ENCODE data around the gene STARD3. TPM values are rescaled to one million over a fixed set of nuclear protein-coding genes. Genes with fewer than 3 reads are reported as not detected.
A peak's percentile ranks its signal among the peaks of the same experiment; 100 is the strongest.

The STARD3 gene
- total RNA-seq, 2 experiments from 2014 or later: 70.5 to 75.7 TPM

DNA sequence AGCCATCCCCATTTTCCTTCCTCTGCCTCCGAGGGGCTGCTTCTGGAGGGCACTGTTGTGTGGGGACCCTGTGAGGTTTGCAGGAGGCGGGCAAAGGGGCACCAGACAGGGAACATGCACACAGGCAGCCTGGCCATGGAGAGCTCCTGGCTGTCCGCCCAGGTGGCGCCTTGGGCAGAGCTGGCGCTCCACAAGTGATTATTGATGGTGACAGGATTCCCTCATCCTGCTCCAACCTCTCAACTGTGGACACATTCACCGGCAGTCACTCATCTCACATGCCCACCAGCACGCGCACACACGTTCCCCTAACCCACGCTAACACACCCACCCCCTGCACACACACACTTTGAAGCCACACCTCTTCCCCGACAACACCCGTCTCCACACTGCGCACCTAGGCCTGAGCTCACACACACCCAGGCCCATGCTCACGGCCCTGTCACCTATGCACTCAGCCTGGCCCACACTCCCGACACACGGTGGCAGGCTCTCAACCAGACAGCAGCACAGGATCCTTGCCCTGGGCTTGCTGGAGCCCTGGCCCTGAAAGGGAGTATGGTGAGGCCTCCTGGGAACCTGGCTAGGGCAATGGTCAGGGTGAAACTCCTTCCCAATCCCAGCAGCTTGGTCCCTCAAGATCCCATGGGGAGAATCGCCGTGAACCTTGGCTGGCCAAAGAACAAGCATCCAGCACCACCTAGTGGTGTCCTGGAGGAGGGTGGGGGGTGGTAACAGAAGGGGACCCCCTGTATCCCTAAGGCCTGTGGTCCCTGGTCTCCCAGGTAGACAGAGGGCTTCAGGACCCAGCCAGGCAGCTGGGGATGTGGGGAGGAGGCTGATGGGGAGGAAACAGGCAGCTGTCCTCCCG is 34.9 kb downstream of the STARD3 start:
- no peaks in the 10 kb centered on the region for H3K9me3 Mint-ChIP-seq (ENCODE audit: low read depth)
- DNase-seq (no peak), ATAC-seq (no peak)
- CTCF ChIA-PET: interaction anchor here (1.0 to 16.7 kb wide), 12 partner anchors 10 to 80 kb away, joined by 3 to 227 read pairs (median 4); partner anchors contain the start of genes MIEN1 and PPP1R1B
- no peak overlapping the region for H3K27ac Mint-ChIP-seq
- H3K4me1 Mint-ChIP-seq: peaks cover 28% of the 10 kb centered on the region
- no peak overlapping the region for H3K4me3 Mint-ChIP-seq
- H3K27me3 Mint-ChIP-seq: peaks cover 21% of the 10 kb centered on the region
- H3K36me3 Mint-ChIP-seq: no peaks in the 10 kb centered on the region

DNA sequence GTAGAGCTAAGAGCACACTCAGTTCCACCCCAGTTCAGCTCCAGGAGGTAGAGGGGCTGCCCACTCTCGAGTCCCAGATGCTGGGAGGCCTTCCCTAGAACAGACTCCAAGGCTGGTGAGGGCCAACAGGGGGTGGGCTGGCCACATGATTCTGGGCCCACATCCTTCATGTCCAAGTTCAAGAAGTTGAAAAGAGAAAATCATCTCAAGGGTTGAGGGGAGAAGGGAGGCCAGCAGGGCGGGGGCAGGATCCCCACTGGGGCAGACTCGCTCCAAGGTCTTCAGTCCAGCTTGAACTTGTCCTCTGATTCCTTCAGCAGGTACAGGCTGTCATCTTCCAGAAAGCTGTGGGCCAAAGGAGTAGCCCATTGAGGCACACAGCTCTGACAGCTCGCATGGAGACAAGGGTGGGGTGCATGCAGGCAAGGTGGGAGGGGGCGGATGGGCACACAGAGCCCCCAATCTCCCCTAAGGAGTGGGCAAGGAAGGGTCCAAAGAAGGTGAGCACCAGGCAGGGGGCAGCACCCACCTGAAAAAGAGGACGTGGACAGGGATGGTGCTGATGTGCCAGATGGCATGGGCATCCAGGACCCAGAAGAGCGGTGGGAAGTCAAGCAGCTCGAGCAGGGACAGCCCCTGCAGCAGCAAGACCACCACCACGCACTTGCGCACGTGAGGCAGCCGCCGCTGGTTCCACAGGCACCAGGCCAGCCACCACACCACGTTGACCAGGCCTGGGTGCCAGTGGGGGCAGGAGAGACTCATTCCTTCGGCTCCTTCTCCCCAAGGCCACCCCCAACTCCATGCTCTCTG is 35.8 kb downstream of the STARD3 start:
- H3K36me3 Mint-ChIP-seq: no peaks in the 10 kb centered on the region
- H3K27ac Mint-ChIP-seq: no peak overlapping the region
- no peaks in the 10 kb centered on the region for H3K9me3 Mint-ChIP-seq (ENCODE audit: low read depth)
- ATAC-seq (no peak), DNase-seq (no peak)
- H3K4me3 Mint-ChIP-seq: no peak overlapping the region
- H3K4me1 Mint-ChIP-seq: peaks cover 33% of the 10 kb centered on the region
- peaks cover 18% of the 10 kb centered on the region for H3K27me3 Mint-ChIP-seq
- CTCF ChIA-PET: interaction anchor here (1.0 to 16.7 kb wide), 8 partner anchors 9 to 79 kb away, joined by 3 to 227 read pairs (median 4); partner anchors contain the start of genes MIEN1 and PPP1R1B

DNA sequence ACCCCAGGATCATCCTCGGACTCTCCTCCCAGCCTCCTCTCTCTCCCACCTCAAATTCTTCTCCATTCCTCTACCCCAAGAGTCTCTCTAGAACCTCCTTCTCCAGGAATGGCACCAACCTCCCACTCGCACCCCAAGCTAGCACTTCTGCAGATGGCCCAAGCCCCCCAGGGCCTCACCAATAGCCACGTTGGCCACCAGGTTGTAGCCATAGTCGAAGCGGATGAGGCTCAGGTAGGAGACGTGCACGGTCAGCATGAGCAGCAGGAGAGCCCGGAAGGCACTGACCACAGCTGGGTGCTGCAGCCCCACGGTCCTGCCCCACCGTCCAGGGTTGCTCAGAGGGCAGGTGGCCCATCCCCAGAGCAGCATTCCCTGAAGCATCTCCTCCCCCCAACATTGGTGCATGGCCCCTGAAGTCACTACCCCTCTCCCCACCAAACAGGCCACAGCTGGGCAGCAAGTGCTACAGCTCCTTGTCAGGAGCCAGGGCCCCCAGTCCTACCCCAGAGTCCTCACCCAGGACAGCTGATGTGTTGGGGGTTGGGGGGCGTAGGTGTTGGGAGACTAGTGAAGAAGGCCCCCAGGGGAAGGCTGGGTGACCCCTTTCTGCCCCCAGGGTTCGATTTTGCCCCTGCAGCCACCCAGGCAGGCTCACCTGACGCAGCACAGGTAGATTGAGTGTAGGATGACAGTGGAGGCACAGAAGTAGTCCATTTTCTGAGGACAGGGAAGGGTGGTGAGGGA is 36.6 kb downstream of the STARD3 start:
- Mint-ChIP-seq H3K4me1 (peaks cover 33% of the 10 kb centered on the region), H3K27me3 (peaks cover 13% of the 10 kb centered on the region), H3K36me3 (no peaks in the 10 kb centered on the region), H3K27ac (no peak overlapping the region), H3K4me3 (no peak overlapping the region), H3K9me3 (ENCODE audit: low read depth) (no peaks in the 10 kb centered on the region)
- CTCF ChIA-PET: interaction anchor here (1.1 to 16.7 kb wide), 3 partner anchors 19 to 57 kb away, joined by 3 to 227 read pairs (median 98); partner anchors contain the start of genes MIEN1 and PPP1R1B
- DNase-seq (no peak), ATAC-seq (no peak)

DNA sequence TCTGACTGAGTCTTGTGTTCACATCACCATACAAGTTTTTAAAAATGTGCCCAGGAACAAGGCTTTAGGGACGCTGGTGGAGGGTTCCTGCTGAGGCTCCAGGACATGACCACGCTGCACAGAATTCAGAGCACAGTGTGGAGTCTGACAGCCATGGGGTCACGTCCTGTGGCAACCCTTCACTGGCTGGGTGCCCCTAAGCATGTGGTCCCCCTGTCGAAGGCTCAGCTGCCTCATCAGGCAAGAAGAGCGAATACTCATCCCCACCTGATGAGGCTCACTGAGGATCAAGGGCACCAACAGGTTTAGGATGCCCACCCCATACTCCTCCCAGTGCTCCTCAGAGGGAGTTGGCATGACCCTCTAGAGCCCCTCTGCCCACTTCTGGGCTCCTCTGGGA is 37.2 kb downstream of the STARD3 start:
- ATAC-seq (no peak), DNase-seq (no peak)
- no peak overlapping the region for H3K27ac Mint-ChIP-seq
- CTCF ChIA-PET: interaction anchor here (1.1 to 16.7 kb wide), 4 partner anchors 20 to 56 kb away, joined by 3 to 227 read pairs (median 55); partner anchors contain the start of genes MIEN1 and PPP1R1B
- no peaks in the 10 kb centered on the region for H3K9me3 Mint-ChIP-seq (ENCODE audit: low read depth)
- H3K36me3 Mint-ChIP-seq: no peaks in the 10 kb centered on the region
- H3K4me3 Mint-ChIP-seq: no peak overlapping the region
- peaks cover 8% of the 10 kb centered on the region for H3K27me3 Mint-ChIP-seq
- H3K4me1 Mint-ChIP-seq: peaks cover 37% of the 10 kb centered on the region

DNA sequence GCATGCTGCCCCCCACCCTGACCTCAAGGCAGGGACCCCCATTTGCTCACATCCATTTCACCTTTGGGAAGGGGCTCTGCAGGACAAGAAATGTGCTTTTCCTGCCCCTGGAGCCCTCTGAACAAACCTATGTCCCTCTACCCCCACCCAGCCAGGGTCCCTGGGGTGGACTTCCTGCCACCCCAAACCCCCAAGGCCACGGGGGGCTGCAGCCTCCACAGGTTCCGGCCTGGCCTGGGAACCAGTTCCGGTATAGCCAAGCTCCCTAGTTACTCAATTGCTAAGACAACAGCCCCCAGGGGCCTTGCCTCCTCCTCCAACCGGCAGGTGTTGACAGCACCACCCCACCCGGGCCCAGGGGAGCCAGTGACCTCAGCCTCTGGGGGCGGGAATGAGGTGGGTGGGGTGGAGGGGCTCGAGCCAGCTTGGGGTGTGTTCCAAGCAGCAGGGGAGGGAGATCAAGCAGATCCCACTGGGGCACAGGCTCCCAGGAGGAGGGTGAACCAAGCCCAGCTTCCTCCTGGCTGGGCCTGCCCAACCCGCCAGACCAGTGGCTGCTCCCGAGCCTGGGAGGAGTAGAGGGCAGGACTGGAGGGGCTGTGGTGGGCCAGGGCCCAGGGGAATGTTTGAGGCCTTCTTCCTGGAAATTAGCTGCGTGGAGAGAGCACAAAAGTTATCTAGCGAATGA is 37.9 kb downstream of the STARD3 start:
- CTCF ChIA-PET: interaction anchor here (0.6 to 16.7 kb wide), 6 partner anchors 21 to 836 kb away, joined by 3 to 227 read pairs (median 8); partner anchors contain the start of genes IKZF3, MIEN1 and PPP1R1B

DNA sequence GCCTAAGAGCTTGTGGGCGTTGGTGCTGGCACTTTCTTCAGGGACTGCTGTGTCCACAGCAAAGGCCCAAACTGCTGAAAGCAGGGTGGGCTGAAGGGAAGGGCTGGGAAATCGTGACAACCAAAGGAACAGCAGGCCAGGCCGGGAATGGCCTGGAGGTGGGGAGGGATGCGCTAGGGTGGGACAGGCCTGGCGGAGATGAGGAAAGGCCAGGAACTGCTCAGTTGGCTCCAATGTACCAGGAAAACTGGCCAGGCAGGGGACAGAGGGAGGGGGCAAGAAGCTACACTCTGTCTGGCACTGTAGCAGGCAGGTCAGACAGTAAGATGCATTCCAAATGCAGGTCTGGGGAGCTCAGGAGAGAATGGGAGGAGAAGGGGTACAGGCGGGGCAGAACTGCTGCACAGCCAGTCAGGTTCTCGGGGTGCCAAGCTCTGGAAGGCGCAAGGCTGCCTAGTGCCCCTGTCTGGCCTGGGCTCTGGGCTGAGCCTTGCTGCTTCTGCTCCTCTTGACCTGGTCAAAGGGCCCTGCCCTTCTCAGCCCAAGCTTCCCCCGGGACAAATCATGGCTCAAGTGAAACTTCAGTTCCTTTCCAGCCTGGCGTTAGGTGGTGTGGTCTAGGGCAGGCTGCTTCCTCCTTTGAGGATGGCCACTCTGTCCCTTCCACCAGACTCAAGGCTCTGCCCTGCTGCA is 38.6 kb downstream of the STARD3 start:
- CTCF ChIA-PET: interaction anchor here (1.0 to 16.7 kb wide), 7 partner anchors 12 to 188 kb away, joined by 3 to 227 read pairs (median 8); partner anchors contain the start of genes IKZF3, MIEN1, PGAP3 and PPP1R1B
- ATAC-seq: no peak
- H3K27ac Mint-ChIP-seq: peak overlapping the region; percentile 79
- no peaks in the 10 kb centered on the region for H3K9me3 Mint-ChIP-seq (ENCODE audit: low read depth)
- H3K4me1 Mint-ChIP-seq: peaks cover 50% of the 10 kb centered on the region
- H3K4me3 Mint-ChIP-seq: no peak overlapping the region
- peaks cover 5% of the 10 kb centered on the region for H3K27me3 Mint-ChIP-seq
- no peak for DNase-seq
- H3K36me3 Mint-ChIP-seq: no peaks in the 10 kb centered on the region

More for the DNA sequence above, 37.9 kb downstream of the STARD3 start:
- ATAC-seq: no peak
- no peak for DNase-seq
- Mint-ChIP-seq H3K27ac (peak overlapping the region; percentile 61), H3K36me3 (no peaks in the 10 kb centered on the region), H3K9me3 (ENCODE audit: low read depth) (no peaks in the 10 kb centered on the region), H3K4me1 (peaks cover 43% of the 10 kb centered on the region), H3K27me3 (peaks cover 5% of the 10 kb centered on the region), H3K4me3 (no peak overlapping the region)

DNA sequence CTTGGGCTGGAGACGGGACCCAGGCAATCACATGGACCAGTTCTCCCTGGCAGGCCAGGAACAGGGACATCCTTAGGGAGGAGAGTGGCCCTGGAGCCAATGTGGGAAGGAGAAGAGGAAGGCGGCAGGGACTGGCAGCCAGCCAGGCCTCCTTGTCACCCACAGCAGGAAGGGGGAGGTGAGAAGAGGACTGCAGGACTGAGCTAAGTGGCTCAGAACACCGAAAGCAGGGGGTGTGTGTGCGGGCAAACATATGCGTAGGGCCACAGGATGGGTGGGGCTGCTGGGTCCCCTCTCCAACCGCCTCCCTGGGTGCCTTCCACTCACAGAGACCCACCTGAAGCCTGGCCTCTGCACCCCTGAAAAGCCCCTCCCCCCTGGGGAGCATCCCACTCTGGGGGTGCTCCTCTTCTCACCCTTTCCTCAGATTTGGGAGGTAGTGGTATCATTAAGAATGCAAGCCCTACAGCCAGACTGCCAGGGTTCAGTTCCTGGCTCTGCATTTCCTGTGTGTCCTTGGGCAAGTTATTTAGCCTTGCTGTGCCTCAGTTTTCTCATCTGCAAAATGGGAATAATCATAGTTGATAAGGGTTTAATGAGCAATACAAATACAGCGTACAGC is 39.4 kb downstream of the STARD3 start:
- peak overlapping the region; percentile 79 for H3K27ac Mint-ChIP-seq
- no peak overlapping the region for H3K4me3 Mint-ChIP-seq
- no peaks in the 10 kb centered on the region for H3K9me3 Mint-ChIP-seq (ENCODE audit: low read depth)
- peaks cover 56% of the 10 kb centered on the region for H3K4me1 Mint-ChIP-seq
- ATAC-seq (peak; percentile 85), DNase-seq (peak; percentile 81)
- peaks cover 2% of the 10 kb centered on the region for H3K27me3 Mint-ChIP-seq
- no peaks in the 10 kb centered on the region for H3K36me3 Mint-ChIP-seq
- CTCF ChIA-PET: interaction anchor here (0.9 to 16.7 kb wide), 7 partner anchors 9 to 188 kb away, joined by 3 to 227 read pairs (median 8); partner anchors contain the start of genes IKZF3, MIEN1, PGAP3 and PPP1R1B

DNA sequence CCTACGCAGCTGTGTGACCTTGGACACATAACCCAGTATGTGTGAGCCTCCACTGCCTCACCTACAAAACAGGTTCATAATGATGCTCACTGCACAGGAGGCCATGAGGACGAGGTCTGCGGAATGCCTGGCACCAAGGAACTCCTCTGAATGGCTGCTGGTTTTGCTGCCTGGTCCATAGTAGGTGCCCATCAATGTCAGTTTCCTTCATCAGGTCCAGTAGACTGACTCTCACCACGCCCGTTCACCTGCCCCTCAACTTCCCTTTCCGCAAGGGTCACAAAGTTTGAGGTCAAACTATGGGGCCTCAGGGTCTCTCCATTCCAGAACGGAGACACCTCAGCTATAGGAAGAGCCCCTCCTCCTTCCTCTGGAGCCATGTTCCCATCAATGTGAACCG is 40.1 kb downstream of the STARD3 start:
- CTCF ChIA-PET: interaction anchor here (0.9 to 16.7 kb wide), 2 partner anchors 10 to 54 kb away, joined by 3 to 227 read pairs; partner anchors contain the start of gene PPP1R1B
- Mint-ChIP-seq H3K4me3 (no peak overlapping the region), H3K4me1 (peaks cover 56% of the 10 kb centered on the region), H3K9me3 (ENCODE audit: low read depth) (no peaks in the 10 kb centered on the region), H3K27ac (peak overlapping the region; percentile 79), H3K27me3 (no peaks in the 10 kb centered on the region), H3K36me3 (no peaks in the 10 kb centered on the region)
- DNase-seq (no peak), ATAC-seq (no peak)

DNA sequence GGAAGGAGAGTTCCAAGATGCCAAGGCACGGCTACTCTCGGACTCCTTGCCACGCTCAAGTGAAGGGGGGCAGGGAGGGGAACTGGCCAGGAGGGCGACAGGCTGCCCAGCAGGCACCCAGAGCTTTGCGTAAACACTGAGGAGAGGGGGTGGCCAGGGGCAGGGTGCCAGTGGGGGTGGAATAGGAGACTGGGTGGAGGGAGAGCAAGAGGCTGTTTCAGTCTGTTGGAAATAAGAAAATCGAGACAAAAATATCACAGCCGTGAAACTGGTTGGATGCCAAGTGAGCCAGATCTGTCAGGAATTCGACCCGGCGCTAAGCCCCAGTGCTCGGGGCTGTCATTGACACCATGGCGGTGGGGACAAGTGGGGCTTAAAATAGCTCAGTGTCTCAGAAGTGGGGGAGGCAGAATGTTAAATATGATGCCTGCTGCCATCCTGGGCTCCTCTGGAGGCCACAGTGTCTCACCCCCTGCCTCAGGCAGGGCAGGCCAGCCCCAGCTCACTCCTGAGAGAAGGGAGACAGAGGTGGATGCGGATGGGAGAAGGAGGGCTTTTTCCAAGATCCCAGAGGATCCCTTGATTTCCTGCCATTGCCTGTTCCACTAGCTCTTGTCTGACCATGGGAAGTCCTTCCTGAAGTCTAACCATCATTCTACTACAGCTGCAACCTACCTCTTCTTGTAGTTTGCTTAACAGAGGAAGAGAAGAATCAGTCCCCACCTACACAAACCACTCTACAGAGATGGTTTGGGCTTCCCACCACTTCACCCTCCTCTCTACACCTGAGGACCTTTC is 40.8 kb downstream of the STARD3 start:
- H3K27ac Mint-ChIP-seq: peak overlapping the region; percentile 79
- no peaks in the 10 kb centered on the region for H3K9me3 Mint-ChIP-seq (ENCODE audit: low read depth)
- peaks cover 56% of the 10 kb centered on the region for H3K4me1 Mint-ChIP-seq
- DNase-seq (no peak), ATAC-seq (no peak)
- CTCF ChIA-PET: interaction anchor here (0.8 to 16.7 kb wide), 3 partner anchors 8 to 54 kb away, joined by 3 to 227 read pairs (median 53); partner anchors contain the start of genes PNMT and PPP1R1B
- no peaks in the 10 kb centered on the region for H3K36me3 Mint-ChIP-seq
- no peak overlapping the region for H3K4me3 Mint-ChIP-seq
- no peaks in the 10 kb centered on the region for H3K27me3 Mint-ChIP-seq

DNA sequence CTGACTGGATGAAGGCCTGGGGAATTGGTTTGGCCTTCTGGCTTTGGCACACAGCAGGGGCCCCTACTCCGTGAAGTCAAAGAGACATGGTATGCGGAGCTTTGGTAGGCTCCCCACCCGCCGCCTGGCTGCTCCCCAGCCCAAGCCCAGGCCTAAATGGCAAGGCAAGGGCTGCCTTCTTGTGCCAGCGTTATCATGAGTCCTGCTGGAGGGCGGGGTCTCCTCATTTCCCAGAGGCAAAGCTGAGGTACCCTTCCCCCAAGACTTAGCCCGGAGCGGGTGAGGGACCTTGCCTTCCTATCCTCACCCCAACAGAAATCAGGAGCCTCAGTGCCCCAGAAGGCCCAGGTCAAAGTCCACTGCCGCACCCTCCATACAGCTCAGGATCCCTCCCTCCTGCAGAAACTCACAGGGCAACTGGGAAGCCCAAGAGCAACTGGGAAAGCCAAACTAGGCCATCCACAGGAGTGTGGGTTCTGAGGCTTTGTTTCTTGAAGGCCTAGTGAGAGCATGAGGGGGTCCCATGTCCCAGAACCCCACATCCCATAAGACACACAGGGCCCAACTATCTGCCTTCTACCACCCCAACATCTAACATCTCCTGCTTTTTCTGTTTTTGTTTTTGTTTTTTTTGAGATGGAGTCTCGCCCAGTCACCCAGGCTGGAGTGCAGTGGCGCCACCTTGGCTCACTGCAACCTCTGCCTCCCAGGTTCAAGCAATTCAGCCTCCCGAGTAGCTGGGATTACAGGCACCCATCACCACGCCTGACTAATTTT is 41.6 kb downstream of the STARD3 start:
- Mint-ChIP-seq H3K27ac (peak overlapping the region; percentile 87), H3K4me3 (no peak overlapping the region), H3K4me1 (peaks cover 56% of the 10 kb centered on the region), H3K9me3 (ENCODE audit: low read depth) (no peaks in the 10 kb centered on the region), H3K27me3 (no peaks in the 10 kb centered on the region), H3K36me3 (no peaks in the 10 kb centered on the region)
- ATAC-seq: no peak
- CTCF ChIA-PET: interaction anchor here (0.8 to 16.7 kb wide), 6 partner anchors 9 to 55 kb away, joined by 3 to 227 read pairs (median 16); partner anchors contain the start of genes PGAP3, PNMT and PPP1R1B
- DNase-seq: no peak

Data from activated CD8-positive, alpha-beta memory T cell treated with anti-CD3 and anti-CD28 coated beads, Interleukin-2, amount 10 ng/mL, durations not matched to agents 7 days and 5 days (primary cell).